Measurements from ENCODE around the gene SPN. TPM values are rescaled to one million over a fixed set of nuclear protein-coding genes. Genes with fewer than 3 reads are reported as not detected.
"Not testable (repeated sequence)": the region's sequence is repeated elsewhere in the genome, so short reads cannot be mapped to it uniquely, and the experiment has no call there.

The SPN gene
- total and polyA plus RNA-seq, 7 donors = 0.13 to 1.5 (median 0.54) TPM

GRCh38 chr16:29683543-29684090, 20.6 kb downstream of the SPN start:
- intact Hi-C loops (cut with DNase I) = no loop called here
- ATAC-seq = no peak
- Histone ChIP-seq H3K4me1 (no peaks in the 10 kb centered on the region), H3K4me3 (no peak overlapping the region), H3K36me3 (ENCODE audit: insufficient read depth in 1 of 2, low read depth in 1 of 2) (no peaks in the 10 kb centered on the region), H3K9me3 (no peaks in the 10 kb centered on the region), H3K27me3 (ENCODE audit: insufficient read depth in 3 of 3, low read length in 2 of 3) (no peaks in the 10 kb centered on the region), H3K27ac (no peak overlapping the region)
- 90 to 95% (median 90%) methylated on average over 9 of the region's 9 CpGs for WGBS, 3 donors
- TF ChIP-seq CTCF (IDR thresholded peaks at IDR 0.05) = no peak
- DNase-seq = no peak

DNA sequence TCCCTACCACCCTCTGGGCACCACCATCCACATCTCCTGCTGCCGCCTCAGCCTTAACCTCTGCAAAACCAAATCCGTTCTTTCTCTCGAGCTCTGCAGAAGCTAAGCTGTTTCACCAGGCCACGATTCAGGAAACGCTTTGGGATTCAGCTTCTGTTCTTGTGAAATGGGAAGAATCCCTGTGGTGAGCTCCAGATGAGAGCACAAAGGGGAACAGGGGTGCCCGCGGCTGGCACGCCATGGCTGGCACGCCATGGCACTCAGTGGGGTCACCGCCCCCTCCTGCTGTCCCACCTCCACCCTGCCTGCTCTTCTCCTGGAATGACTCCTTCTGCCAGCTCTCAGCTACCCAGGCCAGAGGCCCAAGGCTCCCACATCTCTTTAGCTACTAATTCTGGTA, 21.6 kb downstream of the SPN start:
- intact Hi-C loops (cut with DNase I) = no loop called here
- H3K4me1 ChIP-seq = no peaks in the 10 kb centered on the region
- H3K4me3 ChIP-seq = no peak overlapping the region
- H3K27ac ChIP-seq = no peak overlapping the region
- H3K9me3 ChIP-seq = no peaks in the 10 kb centered on the region
- no peaks in the 10 kb centered on the region for H3K36me3 ChIP-seq (ENCODE audit: insufficient read depth in 1 of 2, low read depth in 1 of 2)
- no peak for DNase-seq
- WGBS, 3 donors = 90 to 96% (median 94%) methylated on average over 10 of the region's 10 CpGs
- no peaks in the 10 kb centered on the region for H3K27me3 ChIP-seq (ENCODE audit: insufficient read depth in 3 of 3, low read length in 2 of 3)
- ATAC-seq = no peak
- no peak for TF ChIP-seq CTCF (IDR thresholded peaks at IDR 0.05)

DNA sequence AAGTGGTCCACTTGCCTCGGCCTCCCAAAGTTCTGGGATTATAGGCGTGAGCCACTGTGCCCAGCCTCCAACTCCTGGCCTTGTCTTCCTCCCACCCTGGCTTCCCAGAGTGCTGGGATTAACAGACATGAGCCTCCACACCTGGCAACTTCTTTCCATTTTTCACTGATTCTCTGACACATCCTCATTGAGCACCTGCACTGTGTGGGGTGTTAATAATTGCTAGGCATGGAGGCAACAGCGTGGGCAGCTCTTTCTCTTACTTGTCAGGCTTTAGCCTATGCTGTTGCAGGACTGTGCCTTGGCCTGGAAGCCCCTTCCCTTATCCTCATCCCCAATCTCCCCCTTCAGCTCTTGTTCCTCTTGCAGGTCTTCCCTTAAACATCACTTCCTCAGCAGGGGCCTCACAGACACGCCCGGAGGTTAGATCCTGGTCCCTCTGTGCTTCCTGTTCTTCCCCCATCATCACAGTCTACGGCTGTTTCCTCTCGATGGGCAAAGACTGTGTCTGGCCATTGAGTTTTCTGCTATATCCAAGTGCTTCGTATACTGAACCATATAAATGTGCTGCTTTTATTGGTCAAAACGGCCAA, 23.8 kb downstream of the SPN start:
- H3K4me1 ChIP-seq = no peaks in the 10 kb centered on the region
- H3K9me3 ChIP-seq = no peaks in the 10 kb centered on the region
- ATAC-seq (no peak), DNase-seq (no peak)
- 79 to 84% (median 80%) methylated on average over 9 of the region's 9 CpGs for WGBS, 3 donors
- H3K4me3 ChIP-seq = no peak overlapping the region
- no peaks in the 10 kb centered on the region for H3K27me3 ChIP-seq (ENCODE audit: insufficient read depth in 3 of 3, low read length in 2 of 3)
- intact Hi-C loops (cut with DNase I) = no loop called here
- no peak overlapping the region for H3K27ac ChIP-seq
- TF ChIP-seq CTCF (IDR thresholded peaks at IDR 0.05) = no peak
- H3K36me3 ChIP-seq (ENCODE audit: insufficient read depth in 1 of 2, low read depth in 1 of 2) = no peaks in the 10 kb centered on the region

GRCh38 chr16:29687755-29688154, 24.7 kb downstream of the SPN start:
- Histone ChIP-seq H3K4me3 (no peak overlapping the region), H3K36me3 (ENCODE audit: insufficient read depth in 1 of 2, low read depth in 1 of 2) (no peaks in the 10 kb centered on the region), H3K4me1 (no peaks in the 10 kb centered on the region), H3K9me3 (no peaks in the 10 kb centered on the region), H3K27ac (no peak overlapping the region), H3K27me3 (ENCODE audit: insufficient read depth in 3 of 3, low read length in 2 of 3) (no peaks in the 10 kb centered on the region)
- WGBS, 3 donors = 61 to 65% (median 63%) methylated on average over 2 of the region's 2 CpGs
- intact Hi-C loops (cut with DNase I) = no loop called here
- ATAC-seq (no peak), DNase-seq (no peak)
- no peak for TF ChIP-seq CTCF (IDR thresholded peaks at IDR 0.05)

- intact Hi-C loops (cut with DNase I) = no loop called here
- Histone ChIP-seq H3K27me3 (ENCODE audit: insufficient read depth in 3 of 3, low read length in 2 of 3) (no peaks in the 10 kb centered on the region), H3K9me3 (no peaks in the 10 kb centered on the region), H3K27ac (no peak overlapping the region), H3K4me3 (no peak overlapping the region), H3K4me1 (no peaks in the 10 kb centered on the region), H3K36me3 (ENCODE audit: insufficient read depth in 1 of 2, low read depth in 1 of 2) (no peaks in the 10 kb centered on the region)
- 84 to 90% (median 86%) methylated on average over 5 of the region's 5 CpGs for WGBS, 3 donors
- DNase-seq (no peak), ATAC-seq (no peak)
- no peak for TF ChIP-seq CTCF (IDR thresholded peaks at IDR 0.05)
Observed at GRCh38 chr16:29688172-29688571, 25.1 kb downstream of the SPN start.

DNA sequence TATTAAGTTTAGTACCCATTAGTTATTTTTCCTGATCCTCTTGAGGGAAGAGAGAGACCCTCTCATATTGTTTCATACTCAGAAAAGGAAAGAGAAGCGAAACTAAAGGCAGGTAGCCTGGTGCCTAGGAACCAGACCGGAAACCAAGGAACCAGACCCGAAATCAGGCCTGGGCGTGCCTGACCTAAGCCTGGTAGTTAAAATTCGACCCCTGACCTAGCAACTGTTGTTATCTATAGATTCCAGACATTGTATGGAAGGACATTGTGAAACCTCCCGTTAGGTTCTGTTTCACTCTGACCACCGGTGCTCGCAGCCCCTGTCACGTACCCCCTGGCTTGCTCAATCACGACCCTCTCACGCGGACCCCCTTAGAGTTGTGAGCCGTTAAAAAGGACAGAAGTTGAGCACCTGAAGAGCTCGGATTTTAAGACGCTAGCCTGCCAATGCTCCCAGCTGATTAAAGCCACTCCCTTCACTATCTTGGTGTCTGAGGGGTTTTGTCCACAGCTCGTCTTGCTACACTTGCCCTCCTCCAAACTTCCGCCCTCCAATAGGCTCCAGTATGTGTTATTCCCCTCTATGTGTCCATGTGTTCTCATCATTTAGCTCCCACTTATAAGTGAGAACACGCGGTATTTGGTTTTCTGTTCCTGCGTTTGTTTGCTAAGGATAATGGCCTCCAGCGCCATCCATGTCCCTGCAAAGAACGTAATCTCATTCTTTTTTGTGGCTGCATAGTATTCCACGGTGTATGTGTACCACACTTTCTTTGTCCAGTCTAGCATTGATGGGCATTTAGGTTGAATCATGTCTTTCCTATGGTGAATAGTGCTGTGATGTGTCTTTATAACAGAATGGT, 26.7 kb downstream of the SPN start:
- H3K36me3 ChIP-seq (ENCODE audit: insufficient read depth in 1 of 2, low read depth in 1 of 2); H3K27me3 ChIP-seq (ENCODE audit: insufficient read depth in 3 of 3, low read length in 2 of 3); H3K4me1 ChIP-seq; DNase-seq; H3K27ac ChIP-seq; ATAC-seq; H3K4me3 ChIP-seq; H3K9me3 ChIP-seq: not testable (repeated sequence)
- WGBS, 3 donors = 90 to 94% (median 91%) methylated on average over 23 of the region's 23 CpGs
- intact Hi-C loops (cut with DNase I) = loop anchor here in 1 of 2 donors (10.0 kb wide), 1 partner anchor 335 kb away; the partner anchor contains the start of gene C16orf92

Measured in psoas muscle (tissue), 8 donors.